ENCODE data around the gene TIMP3.

DNA sequence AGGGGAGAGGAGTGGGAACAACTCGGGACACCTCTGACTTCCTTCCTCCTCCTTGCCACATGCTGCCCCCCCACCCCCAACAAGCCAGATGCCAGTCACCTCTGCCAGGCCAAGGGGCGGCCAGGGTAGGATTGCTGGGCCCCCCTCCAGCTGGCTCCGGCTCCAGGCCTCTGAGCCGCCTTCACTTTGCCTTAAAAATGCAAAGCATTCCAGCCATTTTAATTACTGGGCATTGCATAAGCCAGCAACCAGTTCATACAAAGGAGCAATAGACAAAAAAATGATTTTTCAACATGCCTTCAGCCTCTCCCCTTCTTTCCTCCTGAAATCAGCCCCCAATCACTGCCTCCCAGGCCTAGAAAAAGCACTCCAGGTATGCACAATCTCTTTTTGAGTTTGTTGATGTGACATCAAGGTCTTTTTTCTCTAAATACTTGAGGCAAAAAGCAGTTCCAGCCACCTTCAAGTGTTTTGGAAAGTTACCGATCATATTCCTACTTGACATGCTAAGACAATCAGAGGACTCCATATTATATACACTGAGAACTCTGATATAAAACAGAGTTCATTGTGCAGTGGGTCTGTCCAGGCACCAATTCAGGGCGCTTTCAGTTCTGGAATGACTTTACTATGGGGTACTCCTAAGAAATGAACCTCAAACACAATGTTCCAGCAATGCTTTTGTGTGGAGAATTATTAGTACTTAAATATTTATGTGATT is 12.4 kb upstream of the TIMP3 start:
- TF ChIP-seq, protein P1, sequence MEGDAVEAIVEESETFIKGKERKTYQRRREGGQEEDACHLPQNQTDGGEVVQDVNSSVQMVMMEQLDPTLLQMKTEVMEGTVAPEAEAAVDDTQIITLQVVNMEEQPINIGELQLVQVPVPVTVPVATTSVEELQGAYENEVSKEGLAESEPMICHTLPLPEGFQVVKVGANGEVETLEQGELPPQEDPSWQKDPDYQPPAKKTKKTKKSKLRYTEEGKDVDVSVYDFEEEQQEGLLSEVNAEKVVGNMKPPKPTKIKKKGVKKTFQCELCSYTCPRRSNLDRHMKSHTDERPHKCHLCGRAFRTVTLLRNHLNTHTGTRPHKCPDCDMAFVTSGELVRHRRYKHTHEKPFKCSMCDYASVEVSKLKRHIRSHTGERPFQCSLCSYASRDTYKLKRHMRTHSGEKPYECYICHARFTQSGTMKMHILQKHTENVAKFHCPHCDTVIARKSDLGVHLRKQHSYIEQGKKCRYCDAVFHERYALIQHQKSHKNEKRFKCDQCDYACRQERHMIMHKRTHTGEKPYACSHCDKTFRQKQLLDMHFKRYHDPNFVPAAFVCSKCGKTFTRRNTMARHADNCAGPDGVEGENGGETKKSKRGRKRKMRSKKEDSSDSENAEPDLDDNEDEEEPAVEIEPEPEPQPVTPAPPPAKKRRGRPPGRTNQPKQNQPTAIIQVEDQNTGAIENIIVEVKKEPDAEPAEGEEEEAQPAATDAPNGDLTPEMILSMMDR (IDR thresholded peaks at IDR 0.05), result no peak
- no peak for TF ChIP-seq EZH2 (IDR thresholded peaks at IDR 0.05; ENCODE audit: borderline replicate concordance, insufficient read depth, low read depth, low read length, poor library complexity, severe bottlenecking)

Data from B cell (primary cell).